Peyer's patch (tissue), 4 donors: ENCODE results near the gene NPPA.

Source experiments
- POLR2A ChIP-seq, 2 donors: fragments of 450-650 bp; IDR thresholded peaks; one replicate each; pipeline ENCODE4 v1.5.1; 2017; ENCODE audit warnings: antibody characterized with exemption in 2 of 2, mild to moderate bottlenecking in 2 of 2, moderate library complexity in 2 of 2
- TF ChIP-seq, protein P1 (sequence below), 6 experiments: fragments of 450-650 bp in 4 of 6; fragments of 200-600 bp in 2 of 6; sonication (generic) in 1 of 6; IDR thresholded peaks; one replicate each; pipeline ENCODE4 v1.5.1; 2017 to 2019; ENCODE audit warnings: antibody characterized with exemption in 6 of 6, mild to moderate bottlenecking in 3 of 6, moderate library complexity in 1 of 6

DNA sequence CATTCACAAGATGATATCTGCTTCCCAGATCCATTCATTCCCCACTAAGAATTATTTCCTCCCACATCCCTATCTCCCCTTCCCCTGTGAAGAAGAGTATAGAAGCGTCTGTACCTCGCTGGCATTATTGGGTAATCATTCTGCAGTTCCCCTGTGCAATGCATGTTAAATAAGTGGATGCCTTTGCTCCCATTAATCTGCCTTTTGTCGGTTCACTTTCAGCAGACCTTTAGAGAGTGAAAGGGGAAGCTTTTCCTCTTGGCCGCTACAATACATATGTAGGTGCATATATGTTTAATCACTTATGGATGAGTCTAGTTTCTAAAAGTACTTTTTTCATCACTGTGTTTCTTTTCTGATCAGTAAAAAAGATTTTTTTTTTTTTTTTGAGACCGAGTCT is 34.6 kb downstream of the NPPA start:
- no peak for TF ChIP-seq POLR2A (IDR thresholded peaks at IDR 0.05)
- TF ChIP-seq, protein P1, sequence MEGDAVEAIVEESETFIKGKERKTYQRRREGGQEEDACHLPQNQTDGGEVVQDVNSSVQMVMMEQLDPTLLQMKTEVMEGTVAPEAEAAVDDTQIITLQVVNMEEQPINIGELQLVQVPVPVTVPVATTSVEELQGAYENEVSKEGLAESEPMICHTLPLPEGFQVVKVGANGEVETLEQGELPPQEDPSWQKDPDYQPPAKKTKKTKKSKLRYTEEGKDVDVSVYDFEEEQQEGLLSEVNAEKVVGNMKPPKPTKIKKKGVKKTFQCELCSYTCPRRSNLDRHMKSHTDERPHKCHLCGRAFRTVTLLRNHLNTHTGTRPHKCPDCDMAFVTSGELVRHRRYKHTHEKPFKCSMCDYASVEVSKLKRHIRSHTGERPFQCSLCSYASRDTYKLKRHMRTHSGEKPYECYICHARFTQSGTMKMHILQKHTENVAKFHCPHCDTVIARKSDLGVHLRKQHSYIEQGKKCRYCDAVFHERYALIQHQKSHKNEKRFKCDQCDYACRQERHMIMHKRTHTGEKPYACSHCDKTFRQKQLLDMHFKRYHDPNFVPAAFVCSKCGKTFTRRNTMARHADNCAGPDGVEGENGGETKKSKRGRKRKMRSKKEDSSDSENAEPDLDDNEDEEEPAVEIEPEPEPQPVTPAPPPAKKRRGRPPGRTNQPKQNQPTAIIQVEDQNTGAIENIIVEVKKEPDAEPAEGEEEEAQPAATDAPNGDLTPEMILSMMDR (IDR thresholded peaks at IDR 0.05): no peak
